GM21367 (cell line): ENCODE measurements around the gene PCDHA7.
"Not testable (repeated sequence)": the region's sequence is repeated elsewhere in the genome, so short reads cannot be mapped to it uniquely, and the experiment has no call there.

Source experiments
- ATAC-seq: cut with Tn5 transposase; IDR thresholded peaks from one replicate; pipeline ENCODE4 v1.9.1; 2021; ENCODE audit not compliant: unreplicated experiment

The PCDHA7 gene

GRCh38 chr5:140821375-140822280 lies 12.4 kb upstream of the PCDHA7 start, which contains the start of gene PCDHA5:
PCDHA5 (plus strand) TSS chr5:140821613.
- no peak for ATAC-seq

- ATAC-seq = no peak
These were observed 11.8 kb upstream of the PCDHA7 start for GRCh38 chr5:140822281-140822629.

GRCh38 chr5:140822969-140823368 lies 11.1 kb upstream of the PCDHA7 start:
- ATAC-seq = not testable (repeated sequence)

- no peak for ATAC-seq
These were observed 10.6 kb upstream of the PCDHA7 start for GRCh38 chr5:140823475-140823874.

GRCh38 chr5:140827704-140828361 lies 6.2 kb upstream of the PCDHA7 start, which contains the start of gene PCDHA6:
PCDHA6 (plus strand) TSS chr5:140827960; CDS start chr5:140828092, 132 bp downstream.
- no peak for ATAC-seq

GRCh38 chr5:140828362-140828737 lies 5.7 kb upstream of the PCDHA7 start:
- ATAC-seq = no peak

GRCh38 chr5:140829511-140830501 lies 4.3 kb upstream of the PCDHA7 start:
- ATAC-seq = not testable (repeated sequence)

GRCh38 chr5:140834439-140835008 lies 455 bp downstream of the PCDHA7 start:
- not testable (repeated sequence) for ATAC-seq

GRCh38 chr5:140835622-140836510 lies 1.8 kb downstream of the PCDHA7 start:
- no peak for ATAC-seq

- no peak for ATAC-seq
These were observed 7.2 kb downstream of the PCDHA7 start, which contains the start of gene PCDHA8 for GRCh38 chr5:140840978-140841962. PCDHA8 (plus strand) TSS chr5:140841187; CDS start chr5:140841322, 135 bp downstream.

- no peak for ATAC-seq
These were observed 9.0 kb downstream of the PCDHA7 start for GRCh38 chr5:140842798-140843733.

GRCh38 chr5:140848139-140849102 lies 14.4 kb downstream of the PCDHA7 start, which contains the start of gene PCDHA9:
PCDHA9 (plus strand) TSS chr5:140848382; CDS start chr5:140848496, 114 bp downstream.
- ATAC-seq = not testable (repeated sequence)

GRCh38 chr5:140849831-140850634 lies 16.0 kb downstream of the PCDHA7 start:
- ATAC-seq = not testable (repeated sequence)

- ATAC-seq = no peak
These were observed 22.0 kb downstream of the PCDHA7 start, which contains the start of gene PCDHA10 for GRCh38 chr5:140855772-140856674. PCDHA10 (plus strand) TSS chr5:140855897; CDS start chr5:140856049, 152 bp downstream.
